Gastrocnemius medialis (tissue), 4 donors: ENCODE data around the gene POU2AF1.

ENCODE experiments used
- CTCF ChIP-seq, 5 experiments: fragments of 450-650 bp in 3 of 5; fragments of 200-600 bp in 2 of 5; sonication (generic) in 2 of 5; IDR thresholded peaks in 4 of 5; conservative IDR thresholded peaks in 1 of 5; 1 replicate in 4 of 5; 2 replicates in 1 of 5; pipeline ENCODE4 v1.5.1; 2016 to 2019; ENCODE audit warnings: antibody characterized with exemption in 5 of 5, mild to moderate bottlenecking in 3 of 5, moderate library complexity in 3 of 5
- POLR2A ChIP-seq, 2 donors: fragments of 450-650 bp; IDR thresholded peaks; one replicate each; pipeline ENCODE4 v1.6.1; 2017; ENCODE audit warnings: antibody characterized with exemption in 2 of 2, mild to moderate bottlenecking in 2 of 2, moderate library complexity in 2 of 2

GRCh38 chr11:111352231-111352746, 26.8 kb downstream of the POU2AF1 start:
- TF ChIP-seq CTCF (IDR thresholded peaks at IDR 0.05 in 4 of 5, conservative IDR thresholded peaks at IDR 0.05 in 1 of 5): no peak
- TF ChIP-seq POLR2A (IDR thresholded peaks at IDR 0.05): no peak
